Body of pancreas (tissue), 4 donors: Measurements from ENCODE around the gene KCNQ5.

Source experiments
- POLR2A ChIP-seq, 3 donors: fragments of 450-650 bp; IDR thresholded peaks; one replicate each; pipeline ENCODE4 v1.6.1; 2016; ENCODE audit warnings: antibody characterized with exemption in 3 of 3, mild to moderate bottlenecking in 2 of 3
- TF ChIP-seq, protein P1 (sequence below), 7 experiments: fragments of 450-650 bp in 4 of 7; fragments of 200-600 bp in 3 of 7; sonication (generic) in 3 of 7; IDR thresholded peaks; one replicate each; pipeline ENCODE4 v1.5.1; 2016 to 2019; ENCODE audit warnings: antibody characterized with exemption in 7 of 7

DNA sequence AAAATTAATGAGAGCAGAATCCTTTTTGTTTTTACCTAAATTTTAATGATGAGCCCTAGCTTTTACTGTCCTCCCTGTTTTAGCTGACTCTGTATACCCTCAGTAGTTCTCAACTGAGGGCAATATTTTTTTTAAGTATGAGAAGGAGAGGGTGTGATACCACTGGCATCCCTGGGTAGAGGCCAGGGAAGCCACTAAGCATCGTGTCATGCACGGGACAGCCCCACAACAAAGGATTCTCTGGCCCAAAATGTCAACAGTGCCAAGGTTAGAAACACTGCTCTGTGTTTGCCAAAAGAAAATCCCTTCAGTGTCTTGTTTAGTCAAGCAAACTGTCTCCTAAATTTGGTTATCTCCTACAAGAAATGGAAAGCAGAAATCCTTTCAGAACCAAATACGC, 210.4 kb downstream of the KCNQ5 start:
- TF ChIP-seq POLR2A (IDR thresholded peaks at IDR 0.05), result no peak
- TF ChIP-seq, protein P1, sequence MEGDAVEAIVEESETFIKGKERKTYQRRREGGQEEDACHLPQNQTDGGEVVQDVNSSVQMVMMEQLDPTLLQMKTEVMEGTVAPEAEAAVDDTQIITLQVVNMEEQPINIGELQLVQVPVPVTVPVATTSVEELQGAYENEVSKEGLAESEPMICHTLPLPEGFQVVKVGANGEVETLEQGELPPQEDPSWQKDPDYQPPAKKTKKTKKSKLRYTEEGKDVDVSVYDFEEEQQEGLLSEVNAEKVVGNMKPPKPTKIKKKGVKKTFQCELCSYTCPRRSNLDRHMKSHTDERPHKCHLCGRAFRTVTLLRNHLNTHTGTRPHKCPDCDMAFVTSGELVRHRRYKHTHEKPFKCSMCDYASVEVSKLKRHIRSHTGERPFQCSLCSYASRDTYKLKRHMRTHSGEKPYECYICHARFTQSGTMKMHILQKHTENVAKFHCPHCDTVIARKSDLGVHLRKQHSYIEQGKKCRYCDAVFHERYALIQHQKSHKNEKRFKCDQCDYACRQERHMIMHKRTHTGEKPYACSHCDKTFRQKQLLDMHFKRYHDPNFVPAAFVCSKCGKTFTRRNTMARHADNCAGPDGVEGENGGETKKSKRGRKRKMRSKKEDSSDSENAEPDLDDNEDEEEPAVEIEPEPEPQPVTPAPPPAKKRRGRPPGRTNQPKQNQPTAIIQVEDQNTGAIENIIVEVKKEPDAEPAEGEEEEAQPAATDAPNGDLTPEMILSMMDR (IDR thresholded peaks at IDR 0.05), result no peak
